Muscle of back (tissue), 13 donors: Measurements from ENCODE around the gene AKR7A2. TPM values are rescaled to one million over a fixed set of nuclear protein-coding genes. Genes with fewer than 3 reads are reported as not detected.

Source experiments
- DNase-seq, 3 donors: peaks; one replicate each; pipeline versions ENCODE4 v3.0.0 to v3.0.0-alpha.2; 2013
- long read RNA-seq, 9 donors: transcript quantifications; one replicate each; lab custom pipeline, GENCODE V29; 2026
- polyA plus RNA-seq, 10 donors: library from polyadenylated mRNA; unstranded; fragments of 120-200 nt; gene quantifications; one replicate each; pipeline ENCODE4 v1.2.1, GENCODE V29; 2013; ENCODE audit not compliant: insufficient read length in 10 of 10

The AKR7A2 gene
- polyA plus RNA-seq: 10 to 100 TPM; 35.3 to 51.0 (median 42.6) TPM
- long read RNA-seq, donor 1, transcript AKR7A2-201 (7 exons, 1,362 nt): major isoform, 23 of 33 reads
- long read RNA-seq, donor 1, partial matches to known transcripts: 10 of 33 reads
- long read RNA-seq, donor 1, other reads (novel, unspliced or antisense): 0 of 33 reads
- long read RNA-seq, donor 2, transcript AKR7A2-201 (7 exons, 1,362 nt): major isoform, 18 of 18 reads
- long read RNA-seq, donor 2, partial matches to known transcripts: 0 of 18 reads
- long read RNA-seq, donor 2, other reads (novel, unspliced or antisense): 0 of 18 reads
- long read RNA-seq, donor 3: 0 reads
- long read RNA-seq, donor 4, transcript AKR7A2-201 (7 exons, 1,362 nt): major isoform, 21 of 21 reads
- long read RNA-seq, donor 4, partial matches to known transcripts: 0 of 21 reads
- long read RNA-seq, donor 4, other reads (novel, unspliced or antisense): 0 of 21 reads
- long read RNA-seq, donor 5, transcript AKR7A2-201 (7 exons, 1,362 nt): major isoform, 37 of 38 reads
- long read RNA-seq, donor 5, partial matches to known transcripts: 0 of 38 reads
- long read RNA-seq, donor 5, other reads (novel, unspliced or antisense): 0 of 38 reads
- long read RNA-seq, donor 6, transcript AKR7A2-201 (7 exons, 1,362 nt): major isoform, 34 of 43 reads
- long read RNA-seq, donor 6, partial matches to known transcripts: 8 of 43 reads
- long read RNA-seq, donor 6, other reads (novel, unspliced or antisense): 0 of 43 reads
- long read RNA-seq, donor 7, transcript AKR7A2-201 (7 exons, 1,362 nt): major isoform, 22 of 28 reads
- long read RNA-seq, donor 7, partial matches to known transcripts: 5 of 28 reads
- long read RNA-seq, donor 7, other reads (novel, unspliced or antisense): 0 of 28 reads
- long read RNA-seq, donor 8, transcript AKR7A2-201 (7 exons, 1,362 nt): major isoform, 23 of 33 reads
- long read RNA-seq, donor 8, partial matches to known transcripts: 10 of 33 reads
- long read RNA-seq, donor 8, other reads (novel, unspliced or antisense): 0 of 33 reads
- long read RNA-seq, donor 9, partial matches to known transcripts: 0 of 3 reads
- long read RNA-seq, donor 9, other reads (novel, unspliced or antisense): 0 of 3 reads

DNA sequence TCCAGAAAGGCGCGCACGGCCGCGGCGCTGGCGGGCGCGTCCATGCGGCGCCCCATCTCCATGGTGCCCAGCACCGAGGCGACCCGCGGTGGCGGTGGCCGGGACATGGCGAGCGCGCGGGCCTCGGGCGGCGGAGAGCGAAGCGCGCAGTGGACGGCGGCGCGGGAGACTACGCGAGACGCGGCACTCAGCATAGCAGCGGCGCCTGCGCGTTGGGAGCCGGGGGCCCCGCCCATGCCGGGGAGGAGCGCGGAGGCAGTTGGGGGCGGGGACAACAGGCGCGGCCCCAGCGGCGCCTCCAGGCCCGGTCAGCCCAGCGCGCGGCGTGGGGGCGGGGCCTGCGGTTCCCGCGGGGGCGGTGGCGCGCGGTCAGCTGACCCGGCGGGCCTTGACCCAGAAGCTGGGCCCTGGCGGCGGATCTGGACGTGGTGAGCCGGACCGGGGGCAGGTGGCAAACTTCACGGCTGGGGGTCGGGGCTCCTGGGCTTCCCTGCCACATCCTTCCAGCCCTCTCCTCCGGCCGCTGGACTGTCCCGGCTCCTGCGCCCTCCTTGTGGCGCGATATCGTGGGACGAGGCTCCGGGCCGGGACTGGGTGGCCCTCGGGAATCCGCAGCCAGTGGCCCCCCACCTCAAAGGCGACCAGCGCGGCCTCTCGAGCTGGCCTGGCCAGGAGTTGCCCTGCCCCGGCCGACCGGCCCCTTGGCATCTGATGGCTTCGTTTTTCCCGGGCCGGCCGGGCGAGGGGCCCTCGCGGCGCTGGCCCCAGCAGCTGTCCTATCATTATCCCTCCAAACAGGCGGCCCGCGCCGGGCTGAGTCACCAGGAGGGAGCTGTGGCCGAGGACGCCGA lies at the start of gene AKR7A2, which contains the start of gene SLC66A1:
Gene AKR7A2, minus strand, starts transcription at position 214 of the 851 bp plus-strand sequence. Its CDS starts 20 bp downstream, at position 194.
Gene SLC66A1, plus strand, starts transcription at position 396 of the 851 bp plus-strand sequence. CDS start 5,352 bp downstream, outside the sequence.
- DNase-seq: peak; percentile 94 to 97 (median 97)

DNA sequence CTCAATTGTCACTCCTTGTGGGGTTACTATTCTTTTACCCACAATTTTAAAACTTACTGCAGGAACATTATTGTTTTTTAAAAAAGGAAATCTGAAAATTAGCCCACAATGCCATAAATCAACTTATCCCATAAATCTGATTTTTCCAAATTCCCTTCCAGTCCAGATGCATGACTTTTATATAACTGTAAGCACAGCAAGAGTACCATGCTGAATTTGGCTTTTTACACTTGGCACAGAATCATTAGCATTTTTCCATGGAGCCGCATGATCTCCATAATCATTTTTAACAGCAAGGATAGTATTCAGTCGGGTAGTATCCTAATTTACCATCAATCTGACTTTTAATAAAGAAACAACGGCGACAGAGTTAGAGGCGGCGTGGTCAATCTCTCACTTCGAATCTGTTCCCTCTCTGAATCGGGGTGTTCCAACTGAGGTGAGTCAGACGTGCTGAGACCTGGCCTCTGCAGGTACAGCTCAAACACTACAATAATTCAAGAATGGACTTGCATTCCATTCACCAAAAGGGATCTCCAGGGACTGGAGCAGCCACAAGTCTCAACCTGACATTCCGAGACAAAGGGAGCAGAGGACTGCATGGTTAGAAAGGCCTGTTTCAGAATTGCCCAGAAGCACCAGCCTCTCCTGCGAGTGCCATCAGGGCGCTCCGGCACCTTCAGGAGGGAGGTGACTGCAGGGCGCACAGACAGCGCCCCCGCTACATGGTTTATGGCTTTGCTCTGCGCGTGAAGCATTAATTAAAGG lies 49.1 kb upstream of the AKR7A2 start:
- DNase-seq: peak in 1 of 3 donors; percentile 51

DNA sequence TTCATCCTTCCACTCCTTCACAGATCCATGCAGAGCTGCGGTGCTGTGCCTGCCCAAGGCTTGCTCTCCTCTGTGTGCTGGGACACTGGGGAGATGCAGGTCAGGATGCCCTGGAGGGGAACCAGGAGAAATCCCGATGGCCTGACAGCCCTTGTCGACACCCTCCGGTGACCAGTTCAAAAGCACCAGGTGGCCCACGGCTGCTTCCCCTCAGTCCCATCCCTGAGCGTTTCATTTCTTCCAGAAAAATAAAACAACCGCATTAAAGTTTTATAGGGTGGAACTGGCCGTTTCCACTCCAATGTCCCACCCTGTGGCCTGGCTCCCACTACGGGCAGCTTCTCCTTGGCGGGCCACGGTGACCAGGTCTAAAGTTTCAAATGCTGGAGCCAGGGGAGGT lies 48.5 kb upstream of the AKR7A2 start:
- no peak for DNase-seq

DNA sequence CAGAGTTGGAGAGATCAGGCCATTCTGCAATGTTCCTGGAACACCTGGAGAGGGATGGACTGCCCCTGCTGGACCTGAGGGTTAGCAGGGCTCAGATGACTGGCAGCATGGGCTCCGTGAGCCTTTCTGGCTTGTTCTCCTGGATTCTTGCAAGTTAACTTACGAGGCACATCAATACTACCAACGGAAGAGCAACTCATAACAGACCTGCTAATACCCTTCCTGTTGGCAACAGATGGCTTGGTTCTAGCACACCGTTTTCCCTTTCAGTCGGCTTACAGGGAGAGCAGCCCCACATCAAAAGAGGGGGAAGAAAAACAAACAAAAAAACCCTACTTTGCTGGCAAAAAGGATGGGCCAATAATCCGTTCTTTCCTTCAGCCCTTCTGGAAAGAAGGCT lies 48.1 kb upstream of the AKR7A2 start:
- no peak for DNase-seq

DNA sequence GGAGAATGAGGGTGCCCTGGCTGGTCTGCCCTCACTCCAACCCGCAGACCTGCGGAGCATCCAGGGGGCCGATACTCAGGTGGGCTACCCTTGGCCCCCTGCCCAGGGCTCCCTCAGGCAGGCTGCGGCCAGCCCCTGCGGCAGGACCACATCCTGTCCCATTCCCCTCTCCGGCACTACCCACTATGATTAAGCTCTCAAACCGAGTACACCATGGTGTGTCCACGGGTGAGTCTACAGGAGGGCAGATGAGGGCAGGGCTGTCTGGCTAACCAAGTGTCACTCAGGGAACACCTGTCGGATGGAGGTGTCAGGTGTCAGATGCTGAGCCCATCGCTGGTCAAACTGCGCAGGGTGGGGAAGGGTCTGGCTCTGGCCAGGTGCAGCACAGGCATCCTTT lies 47.4 kb upstream of the AKR7A2 start:
- no peak for DNase-seq

DNA sequence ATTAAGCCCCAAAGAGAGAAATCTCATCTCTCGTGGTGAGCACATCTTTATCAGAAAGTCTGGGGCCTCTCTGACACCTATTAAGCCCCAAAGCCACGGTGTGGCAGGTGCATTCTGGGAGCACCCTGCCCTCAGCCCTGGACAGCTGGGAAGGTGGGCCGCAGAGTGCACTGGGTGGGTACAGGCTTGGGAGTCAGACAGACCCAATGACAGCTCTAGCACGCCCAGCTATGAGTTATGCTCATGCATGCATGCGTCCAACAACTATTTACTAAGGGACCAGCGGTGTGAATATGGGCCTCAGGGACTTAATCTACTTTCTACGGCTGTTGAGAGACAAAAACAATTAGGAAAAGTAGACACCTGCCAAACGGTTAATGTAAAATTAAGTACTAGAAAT lies 46.8 kb upstream of the AKR7A2 start:
- DNase-seq: no peak

DNA sequence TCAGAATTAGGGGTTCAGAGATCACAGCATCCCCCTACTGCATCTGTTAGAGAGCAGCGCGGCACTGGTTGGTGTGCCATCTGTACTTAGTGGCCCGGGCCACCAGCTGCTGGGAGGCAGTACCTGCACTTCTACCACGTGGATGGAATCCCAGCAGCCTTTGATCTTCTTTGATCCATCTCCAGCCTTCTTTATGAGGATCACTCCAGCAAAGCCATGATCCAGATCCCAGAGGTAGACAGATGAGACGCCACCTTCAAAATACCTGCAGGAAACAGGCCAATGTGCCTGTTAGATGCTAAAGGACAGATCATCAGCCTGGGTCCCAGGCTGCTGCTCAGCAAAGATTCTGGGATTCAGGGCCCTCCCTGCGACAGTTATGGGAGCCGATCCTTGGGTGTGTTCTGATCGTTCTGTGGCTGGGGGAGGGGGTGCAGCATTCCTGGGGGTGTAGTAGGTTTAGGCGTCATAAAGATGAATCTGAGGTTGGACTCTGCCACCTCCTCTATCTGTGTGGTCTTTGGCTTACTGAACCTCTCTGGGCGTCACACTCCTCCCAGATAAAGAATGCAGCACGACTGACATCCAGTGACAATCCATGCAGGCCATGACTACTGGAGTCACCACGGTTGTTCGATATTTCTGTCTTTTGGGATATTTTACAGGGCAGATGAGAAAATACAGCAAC lies 45.5 kb upstream of the AKR7A2 start:
- no peak for DNase-seq

DNA sequence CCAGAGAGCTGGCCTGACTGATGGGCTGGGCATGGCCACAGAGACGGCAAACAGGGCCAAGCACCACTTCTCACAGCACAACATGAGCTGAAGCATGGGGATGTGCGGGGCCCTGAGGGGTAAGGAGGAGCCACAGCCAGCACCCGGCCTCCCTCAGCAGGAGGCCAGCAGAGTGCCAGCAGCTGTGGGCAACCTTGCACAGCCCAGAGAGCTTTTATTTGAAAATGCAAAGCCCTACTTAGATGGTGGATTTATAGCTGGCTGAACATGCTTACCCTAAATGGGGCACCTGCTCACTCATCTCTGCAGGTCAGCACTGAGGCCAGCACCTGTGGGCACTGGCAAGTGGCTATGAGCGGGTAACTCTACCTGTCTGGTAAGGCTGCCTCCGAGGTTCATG lies 44.3 kb upstream of the AKR7A2 start:
- no peak for DNase-seq

DNA sequence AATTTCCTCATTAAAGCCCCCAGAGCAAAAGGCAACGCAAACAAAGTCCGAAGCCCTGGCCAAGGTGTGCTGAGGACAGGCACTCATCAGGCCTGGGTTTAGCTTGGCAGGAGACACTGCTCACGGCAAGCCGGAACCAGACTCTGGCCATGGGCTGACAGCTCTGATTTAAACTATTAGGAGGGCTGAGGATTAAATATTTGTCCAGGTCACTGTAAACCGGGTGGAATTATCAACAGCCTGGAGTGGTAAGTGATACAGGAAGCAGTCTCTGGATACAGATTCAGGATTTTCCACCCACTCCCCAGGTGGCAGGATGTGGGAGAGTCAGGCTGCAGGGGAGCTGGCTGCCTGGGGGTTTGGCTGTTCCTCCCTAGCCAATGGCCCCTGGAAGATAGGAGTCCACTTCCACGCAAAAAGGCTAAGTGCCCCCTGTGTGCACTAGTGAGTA lies 42.6 kb upstream of the AKR7A2 start:
- DNase-seq: no peak

DNA sequence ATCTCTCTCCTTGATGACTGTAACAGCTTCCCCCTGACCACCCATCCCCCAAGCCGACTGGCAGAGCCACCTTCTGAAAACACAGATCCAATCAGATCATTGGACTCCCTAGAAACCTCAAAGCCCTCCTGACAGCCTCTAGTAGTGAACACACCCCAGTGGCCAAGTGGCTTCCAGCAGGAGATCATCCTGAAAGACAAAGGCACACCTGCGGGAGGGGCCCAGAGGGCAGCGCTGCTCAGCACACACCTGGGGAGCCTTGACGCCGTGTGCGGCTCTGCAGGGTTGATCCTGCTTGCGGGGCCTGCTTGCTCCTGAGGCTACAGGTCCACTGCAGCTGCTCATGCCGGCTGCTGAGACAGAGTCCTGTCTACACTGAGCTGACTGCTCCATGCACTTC lies 41.7 kb upstream of the AKR7A2 start:
- DNase-seq: no peak

DNA sequence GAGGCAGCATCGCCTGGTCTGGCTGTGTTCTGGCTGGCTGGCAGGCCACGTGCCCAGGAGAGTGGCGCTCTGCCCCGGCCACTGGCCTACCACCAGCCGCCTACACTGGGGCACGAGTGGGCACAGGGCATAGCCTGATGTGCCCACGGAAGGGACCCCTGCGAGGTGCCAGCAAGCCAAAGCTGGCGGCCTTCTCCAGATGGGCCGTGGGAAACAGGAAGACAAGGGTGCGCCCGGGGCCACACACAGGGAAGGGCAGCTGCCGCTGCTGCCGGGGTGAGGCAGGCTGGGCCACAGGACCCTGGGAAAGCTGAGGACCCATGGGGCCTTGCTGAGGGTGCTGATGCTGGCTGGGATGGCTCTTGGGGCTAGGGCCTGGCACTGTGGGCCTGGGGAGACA lies 40.9 kb upstream of the AKR7A2 start:
- no peak for DNase-seq

DNA sequence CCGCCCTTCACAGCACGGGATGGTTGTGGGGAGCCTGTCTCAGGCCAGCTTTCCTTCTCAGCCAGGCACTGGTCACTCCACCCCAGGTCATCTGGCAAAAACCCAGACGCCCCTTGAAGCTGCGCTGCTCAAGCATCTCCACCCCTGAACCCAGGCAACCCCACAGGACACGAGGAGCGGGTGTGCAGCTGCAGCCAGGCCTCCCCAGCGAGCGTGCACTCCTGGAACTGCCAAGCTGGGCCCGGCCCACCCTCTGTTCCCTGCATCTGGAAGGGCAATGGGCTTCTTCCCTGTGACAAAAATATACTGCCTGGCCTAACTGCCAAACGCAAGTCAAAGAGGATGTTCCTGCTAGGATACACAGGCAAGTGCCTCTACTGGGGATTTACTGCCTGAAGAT lies 39.9 kb upstream of the AKR7A2 start:
- DNase-seq: peak in 2 of 3 donors; percentile 40 to 71

DNA sequence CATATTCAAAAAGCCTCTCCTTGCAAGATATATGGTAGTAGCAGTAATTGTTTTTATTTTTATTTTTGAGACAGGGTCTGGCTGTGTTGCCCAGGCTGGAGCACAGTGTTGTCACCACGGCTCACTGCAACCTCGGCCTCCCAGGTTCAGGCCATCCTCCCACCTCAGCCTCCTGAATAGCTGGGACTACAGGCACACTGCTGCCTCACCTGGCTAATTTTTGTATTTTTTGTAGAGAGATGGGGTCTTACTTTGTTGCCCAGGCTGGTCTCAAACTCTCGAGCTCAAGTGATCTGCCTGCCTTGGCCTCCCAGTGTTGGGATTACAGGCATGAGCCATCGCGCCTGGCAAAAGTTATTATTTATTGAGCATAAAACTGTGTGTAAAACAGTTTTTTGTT lies 38.6 kb upstream of the AKR7A2 start:
- DNase-seq: no peak

DNA sequence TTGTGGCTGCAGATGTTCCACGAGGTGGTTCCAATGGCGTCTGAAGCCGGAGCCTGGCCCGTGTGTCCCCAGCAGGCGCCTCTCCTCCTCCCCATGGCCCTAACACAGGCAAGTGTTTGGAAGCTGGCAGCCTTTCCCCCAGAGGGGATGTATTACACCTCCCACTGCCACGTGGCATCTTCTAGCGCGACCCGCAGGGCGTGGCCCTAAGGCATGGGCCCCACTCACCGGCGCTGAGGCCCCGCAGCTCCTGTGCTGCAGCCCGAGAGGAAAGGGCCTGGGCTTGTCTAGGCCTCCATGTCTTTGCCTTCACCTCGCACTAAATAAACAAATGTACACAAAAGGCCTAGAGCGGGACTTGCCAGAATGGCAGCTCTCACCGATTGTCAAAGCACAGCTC lies 38.1 kb upstream of the AKR7A2 start:
- no peak for DNase-seq

DNA sequence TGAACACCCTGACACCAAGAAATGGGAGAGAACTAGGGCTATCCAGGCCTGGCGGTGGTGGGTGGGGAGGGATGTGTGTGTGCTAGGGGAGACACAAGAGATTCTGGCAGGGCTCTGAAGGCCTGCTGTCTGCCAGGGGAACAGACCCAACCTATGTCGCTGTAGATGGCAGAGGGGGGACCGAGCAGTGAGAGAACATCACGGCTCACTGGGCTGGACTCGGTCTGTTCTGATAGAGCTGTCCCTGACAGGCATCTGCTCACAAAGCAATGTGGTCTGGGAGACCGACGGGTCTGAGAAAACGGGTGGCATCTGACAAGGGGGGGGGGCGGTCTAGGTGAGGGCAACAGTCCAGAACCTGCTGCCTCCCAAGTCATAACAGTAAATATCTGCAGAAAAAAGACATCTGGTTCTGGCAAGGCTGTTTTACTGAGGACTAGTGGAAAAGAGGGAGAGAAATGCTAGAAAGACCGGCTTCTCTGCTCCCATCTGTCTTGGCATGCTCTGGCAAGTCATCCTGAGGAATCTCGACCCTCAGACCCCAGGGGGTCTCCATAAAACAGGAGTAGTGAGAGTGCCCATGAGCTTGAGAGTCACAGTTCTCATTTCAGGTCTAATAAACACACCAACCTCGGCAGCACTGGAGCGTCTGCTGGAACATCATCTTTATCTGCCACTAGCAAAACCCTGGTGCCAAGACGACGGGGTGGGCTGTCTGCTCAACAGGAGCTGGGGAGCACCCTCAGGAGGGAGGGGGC lies 36.7 kb upstream of the AKR7A2 start:
- no peak for DNase-seq

DNA sequence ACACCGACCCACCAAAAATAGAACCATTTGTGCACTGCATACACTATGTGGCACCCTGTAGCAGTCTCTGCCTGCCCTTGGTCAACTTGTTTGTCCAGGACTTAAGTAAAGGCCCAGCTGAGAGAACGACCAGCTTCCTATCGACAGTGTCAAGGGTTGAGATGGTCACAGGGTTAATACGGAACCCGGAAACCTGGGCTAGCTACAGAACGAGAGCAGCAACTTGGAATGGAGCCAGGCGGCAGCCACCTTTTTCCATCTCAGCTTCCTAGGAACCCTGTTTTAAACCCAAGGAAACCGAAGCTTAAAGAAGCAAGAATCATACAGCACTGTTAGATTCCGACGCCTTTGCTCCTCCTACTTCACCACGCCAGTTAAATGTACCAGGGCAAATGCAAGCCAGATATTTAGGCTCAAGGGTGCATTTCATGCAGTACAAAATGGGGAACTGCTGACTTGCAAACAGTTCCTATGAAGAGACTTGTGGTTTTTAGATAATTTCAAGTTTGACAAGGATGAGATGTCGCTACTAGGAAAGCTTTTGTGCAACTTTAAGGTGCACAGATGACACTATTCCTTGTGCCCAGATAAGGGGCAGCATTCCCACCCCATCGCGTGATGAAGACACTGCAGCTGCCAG lies 35.7 kb upstream of the AKR7A2 start:
- no peak for DNase-seq

DNA sequence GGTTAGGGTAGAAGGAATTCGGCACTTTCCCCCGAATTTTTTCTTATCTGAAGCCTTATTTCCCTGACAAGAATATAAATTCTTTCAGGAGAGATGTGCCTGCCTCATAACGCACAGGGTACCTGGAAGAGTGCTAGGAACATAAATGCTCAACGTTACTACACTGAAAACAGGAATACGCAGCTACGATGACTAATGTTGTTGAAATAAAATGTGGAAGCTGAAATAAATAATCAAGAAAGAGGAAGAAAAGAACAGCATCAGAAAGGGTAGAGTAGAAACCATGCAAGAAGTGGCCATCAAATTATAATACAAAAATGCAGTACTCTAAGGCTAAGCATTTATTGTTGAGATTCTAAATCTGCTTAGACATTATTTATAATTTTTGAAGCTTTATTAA lies 34.1 kb upstream of the AKR7A2 start:
- no peak for DNase-seq

DNA sequence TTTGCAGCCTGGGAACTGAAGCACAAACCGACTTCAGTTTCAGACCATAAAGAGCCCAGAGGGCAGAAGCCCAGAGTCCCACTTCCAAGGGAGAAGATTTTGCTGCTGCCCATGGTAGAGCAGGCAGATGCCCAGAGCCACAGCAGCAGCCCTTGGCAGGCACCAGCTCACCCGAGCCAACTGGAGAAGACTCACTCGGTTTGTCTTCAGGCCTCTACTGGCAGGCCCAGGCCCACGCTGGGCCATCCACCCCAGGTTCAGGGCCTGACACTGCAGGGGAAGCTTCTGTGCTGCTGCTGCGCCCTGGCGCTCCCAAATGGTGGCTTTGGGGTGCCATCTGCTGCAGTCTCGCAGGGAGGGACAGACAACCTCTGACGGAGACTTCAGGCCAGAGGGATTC lies 33.4 kb upstream of the AKR7A2 start:
- no peak for DNase-seq
